ENCODE measurements around the gene RPL11.
A peak's percentile ranks its signal among the peaks of the same experiment; 100 is the strongest.
"Not testable (repeated sequence)": the region's sequence is repeated elsewhere in the genome, so short reads cannot be mapped to it uniquely, and the experiment has no call there.

RPL11 gene

GRCh38 chr1:23691499-23692307, at the start of gene RPL11:
Gene RPL11 (plus strand): TSS chr1:23691806. CDS start chr1:23691824, 18 bp downstream.
- peak; percentile 88 to 92 for DNase-seq

- DNase-seq, result no peak
Observed at GRCh38 chr1:23643736-23644554, 47.7 kb upstream of the RPL11 start.

- no peak for DNase-seq
Observed at GRCh38 chr1:23644555-23644866, 47.1 kb upstream of the RPL11 start.

GRCh38 chr1:23645338-23645737, 46.3 kb upstream of the RPL11 start:
- DNase-seq, result no peak

- no peak for DNase-seq
Observed at GRCh38 chr1:23646091-23646490, 45.5 kb upstream of the RPL11 start.

- DNase-seq, result no peak
Observed at GRCh38 chr1:23646541-23646940, 45.1 kb upstream of the RPL11 start.

GRCh38 chr1:23648576-23648975, 43.0 kb upstream of the RPL11 start:
- no peak for DNase-seq

- DNase-seq, result not testable (repeated sequence)
Observed at GRCh38 chr1:23649157-23649556, 42.4 kb upstream of the RPL11 start.

- DNase-seq, result no peak
Observed at GRCh38 chr1:23650344-23650990, 41.1 kb upstream of the RPL11 start.

GRCh38 chr1:23651069-23651808, 40.4 kb upstream of the RPL11 start:
- DNase-seq, result no peak

GRCh38 chr1:23657659-23658275, 33.8 kb upstream of the RPL11 start:
- DNase-seq, result peak; percentile 22 to 32

GRCh38 chr1:23660671-23661070, 30.9 kb upstream of the RPL11 start:
- DNase-seq, result no peak

GRCh38 chr1:23661887-23662286, 29.7 kb upstream of the RPL11 start:
- no peak for DNase-seq

GRCh38 chr1:23664837-23665795, 26.5 kb upstream of the RPL11 start:
- DNase-seq, result peak in 1 of 2 experiments; percentile 8

- DNase-seq, result no peak
Observed at GRCh38 chr1:23667411-23667810, 24.2 kb upstream of the RPL11 start.

GRCh38 chr1:23670709-23671108, 20.9 kb upstream of the RPL11 start:
- no peak for DNase-seq

- DNase-seq, result no peak
Observed at GRCh38 chr1:23673086-23673813, 18.4 kb upstream of the RPL11 start.

- DNase-seq, result no peak
Observed at GRCh38 chr1:23679815-23680214, 11.8 kb upstream of the RPL11 start.

GRCh38 chr1:23682946-23683345, 8.7 kb upstream of the RPL11 start:
- no peak for DNase-seq

- DNase-seq, result no peak
Observed at GRCh38 chr1:23684415-23684814, 7.2 kb upstream of the RPL11 start.

- DNase-seq, result not testable (repeated sequence)
Observed at GRCh38 chr1:23685197-23685596, 6.4 kb upstream of the RPL11 start.

All from NCI-H1930 (cell line).